Measurements from ENCODE around the gene ADSS1. TPM values are rescaled to one million over a fixed set of nuclear protein-coding genes. Genes with fewer than 3 reads are reported as not detected.

The ADSS1 gene
- total RNA-seq, 4 donors from 2014 or later = 4.4 to 11.3 (median 7.1) TPM; not detected in 1

DNA sequence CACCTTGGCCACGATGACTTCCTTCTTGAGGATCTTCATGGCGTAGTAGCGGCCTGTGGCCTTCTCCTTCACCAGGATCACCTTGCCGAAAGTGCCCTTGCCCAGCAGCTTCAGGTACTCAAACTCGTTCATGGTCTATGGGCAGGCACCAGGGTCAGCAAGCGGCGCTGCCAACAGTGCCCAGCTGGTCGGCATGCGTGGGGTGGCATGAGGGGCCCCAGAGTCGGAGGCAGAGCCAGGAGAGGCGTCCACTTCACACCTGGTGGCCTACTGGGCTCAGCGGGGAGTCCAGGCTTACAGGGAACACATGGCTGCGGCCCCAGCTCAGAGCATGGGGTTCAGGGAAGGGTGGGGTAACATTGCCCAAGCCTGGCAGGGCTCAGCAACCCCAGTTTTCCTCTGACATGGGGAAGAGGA is 51.1 kb downstream of the ADSS1 start:
- in situ Hi-C loops (cut with MboI; ENCODE audit: low pct_ligation_motif_present in 1 of 4, low pct_unique_long_range_greater_than_20kb in 1 of 4, low sequenced_read_pairs in 3 of 4) = no loop called here
- Histone ChIP-seq H3K36me3 (peaks cover 0 to 14% (median 4%) of the 10 kb centered on the region in 4 donors), H3K4me1 (no peaks in the 10 kb centered on the region), H3K4me3 (no peak overlapping the region), H3K9me3 (no peaks in the 10 kb centered on the region), H3K27me3 (no peaks in the 10 kb centered on the region), H3K27ac (no peak overlapping the region)
- intact Hi-C loops (cut with DNase I; ENCODE audit: low total_unique reads) = no loop called here
- 95% methylated on average over 13 of the region's 13 CpGs; no CpG with 5 or more reads in 1 of the 2 donors for WGBS, 2 donors (ENCODE audit: low coverage in 1 of 2)
- no peak for DNase-seq
- TF ChIP-seq POLR2A (IDR thresholded peaks at IDR 0.05) (no peak), CTCF (IDR thresholded peaks at IDR 0.05) (no peak), POLR2AphosphoS5 (IDR thresholded peaks at IDR 0.05) (no peak), EP300 (IDR thresholded peaks at IDR 0.05; ENCODE audit: low read depth) (no peak)

DNA sequence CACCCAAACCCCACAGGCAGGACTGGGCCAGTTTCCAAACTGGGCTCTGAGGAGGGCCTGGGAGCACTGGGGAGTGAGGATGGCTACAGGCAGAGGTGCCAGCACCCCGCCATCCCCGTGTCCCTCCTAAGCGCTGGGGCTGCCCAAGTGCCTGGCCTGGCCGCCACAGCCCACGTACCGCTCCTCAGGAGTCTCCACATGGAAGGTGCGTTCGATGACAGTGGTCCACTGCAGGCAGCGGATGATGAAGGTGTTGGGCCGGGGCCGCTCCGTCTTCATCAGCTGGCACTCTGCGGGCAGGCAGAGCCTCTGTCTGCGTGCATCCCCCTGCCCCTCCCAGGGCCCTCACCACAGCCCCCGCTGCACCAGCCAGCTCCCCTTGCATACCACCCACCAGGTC is 52.5 kb downstream of the ADSS1 start:
- Histone ChIP-seq H3K27ac (no peak overlapping the region), H3K27me3 (no peaks in the 10 kb centered on the region), H3K36me3 (peaks cover 0 to 14% (median 4%) of the 10 kb centered on the region in 4 donors), H3K4me1 (no peaks in the 10 kb centered on the region), H3K4me3 (no peak overlapping the region), H3K9me3 (no peaks in the 10 kb centered on the region)
- 96% methylated on average over 15 of the region's 15 CpGs; no CpG with 5 or more reads in 1 of the 2 donors for WGBS, 2 donors (ENCODE audit: low coverage in 1 of 2)
- intact Hi-C loops (cut with DNase I; ENCODE audit: low total_unique reads) (no loop called here), in situ Hi-C loops (cut with MboI; ENCODE audit: low pct_ligation_motif_present in 1 of 4, low pct_unique_long_range_greater_than_20kb in 1 of 4, low sequenced_read_pairs in 3 of 4) (no loop called here)
- no peak for DNase-seq
- no peak for TF ChIP-seq CTCF (IDR thresholded peaks at IDR 0.05)
- TF ChIP-seq EP300 (IDR thresholded peaks at IDR 0.05; ENCODE audit: low read depth) = no peak
- TF ChIP-seq POLR2A (IDR thresholded peaks at IDR 0.05) = no peak
- TF ChIP-seq POLR2AphosphoS5 (IDR thresholded peaks at IDR 0.05) = no peak

GRCh38 chr14:104776961-104777807 is 53.2 kb downstream of the ADSS1 start:
- TF ChIP-seq POLR2AphosphoS5 (IDR thresholded peaks at IDR 0.05) (no peak), EP300 (IDR thresholded peaks at IDR 0.05; ENCODE audit: low read depth) (no peak), POLR2A (IDR thresholded peaks at IDR 0.05) (no peak), CTCF (IDR thresholded peaks at IDR 0.05) (no peak)
- H3K4me1 ChIP-seq = no peaks in the 10 kb centered on the region
- in situ Hi-C loops (cut with MboI; ENCODE audit: low pct_ligation_motif_present in 1 of 4, low pct_unique_long_range_greater_than_20kb in 1 of 4, low sequenced_read_pairs in 3 of 4) (no loop called here), intact Hi-C loops (cut with DNase I; ENCODE audit: low total_unique reads) (no loop called here)
- H3K36me3 ChIP-seq = peaks cover 0 to 9% (median 2%) of the 10 kb centered on the region in 4 donors
- H3K9me3 ChIP-seq = no peaks in the 10 kb centered on the region
- H3K27ac ChIP-seq = no peak overlapping the region
- DNase-seq = no peak
- 89% methylated on average over 15 of the region's 16 CpGs; no CpG with 5 or more reads in 1 of the 2 donors for WGBS, 2 donors (ENCODE audit: low coverage in 1 of 2)
- no peaks in the 10 kb centered on the region for H3K27me3 ChIP-seq
- no peak overlapping the region for H3K4me3 ChIP-seq

DNA sequence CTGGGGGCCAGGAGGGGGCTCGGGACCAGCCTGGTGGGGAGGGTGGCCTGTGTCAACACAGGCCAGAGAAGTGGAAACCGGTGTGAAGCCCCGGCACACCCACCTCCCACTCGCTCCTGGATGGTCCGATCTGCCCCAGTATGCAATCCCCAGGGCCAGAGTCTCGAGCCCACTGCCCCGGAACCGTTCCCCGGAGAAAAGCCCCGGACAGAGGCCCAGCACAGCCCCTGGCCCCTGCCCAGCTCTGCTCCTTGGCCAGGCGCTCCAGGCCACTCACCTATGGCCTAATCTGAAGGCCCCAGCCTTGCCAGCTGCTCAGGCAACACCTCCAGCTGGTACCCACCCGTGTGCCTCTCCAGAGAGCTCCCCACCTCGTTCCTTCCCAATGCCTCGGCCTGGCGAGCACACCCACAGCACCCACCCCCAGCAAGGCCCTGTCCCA is 53.8 kb downstream of the ADSS1 start:
- no peaks in the 10 kb centered on the region for H3K27me3 ChIP-seq
- in situ Hi-C loops (cut with MboI; ENCODE audit: low pct_ligation_motif_present in 1 of 4, low pct_unique_long_range_greater_than_20kb in 1 of 4, low sequenced_read_pairs in 3 of 4) = no loop called here
- DNase-seq = no peak
- no peaks in the 10 kb centered on the region for H3K9me3 ChIP-seq
- no peak overlapping the region for H3K4me3 ChIP-seq
- H3K27ac ChIP-seq = no peak overlapping the region
- TF ChIP-seq POLR2A (IDR thresholded peaks at IDR 0.05) (no peak), EP300 (IDR thresholded peaks at IDR 0.05; ENCODE audit: low read depth) (no peak), POLR2AphosphoS5 (IDR thresholded peaks at IDR 0.05) (no peak), CTCF (IDR thresholded peaks at IDR 0.05) (no peak)
- intact Hi-C loops (cut with DNase I; ENCODE audit: low total_unique reads) = no loop called here
- peaks cover 0 to 2% (median 0%) of the 10 kb centered on the region in 4 donors for H3K36me3 ChIP-seq
- H3K4me1 ChIP-seq = no peaks in the 10 kb centered on the region
- 86 to 100% methylated on average over 2 to 15 of the region's 15 CpGs for WGBS, 2 donors (ENCODE audit: low coverage in 1 of 2)

Measured in transverse colon (tissue), 4 donors.